ENCODE measurements around the gene ALDH2.

Gene ALDH2

GRCh38 chr12:111785651-111786050, 18.9 kb downstream of the ALDH2 start:
- Histone ChIP-seq H3K4me1 (ENCODE audit: control insufficient read depth, low read length) (no peaks in the 10 kb centered on the region), H3K9me3 (ENCODE audit: control insufficient read depth, insufficient read depth, low read length) (no peaks in the 10 kb centered on the region), H3K27ac (ENCODE audit: low read depth, low read length) (no peak overlapping the region), H3K79me2 (ENCODE audit: control insufficient read depth, low read length) (no peaks in the 10 kb centered on the region), H3K4me3 (ENCODE audit: low read length) (no peak overlapping the region), H3K27me3 (ENCODE audit: control insufficient read depth, low read length) (no peaks in the 10 kb centered on the region), H3K36me3 (ENCODE audit: control insufficient read depth, low read length) (peaks cover 11% of the 10 kb centered on the region; the same call in 1 of the 2 replicates), H3K9me2 (replicated peaks; ENCODE audit: control insufficient read depth, low read length) (no peaks in the 10 kb centered on the region), H4K20me1 (ENCODE audit: control insufficient read depth, insufficient read depth, low read depth, low read length) (no peaks in the 10 kb centered on the region), H3K4me2 (ENCODE audit: low read length) (no peak overlapping the region), H3F3A (ENCODE audit: control insufficient read depth, insufficient read depth) (no peaks in the 10 kb centered on the region)
- TF ChIP-seq EZH2phosphoT487 (IDR thresholded peaks at IDR 0.05; ENCODE audit: borderline replicate concordance, low read length) (no peak), CTCF (IDR thresholded peaks at IDR 0.05; ENCODE audit: low read depth, low read length, poor library complexity, severe bottlenecking) (no peak)

- H3F3A ChIP-seq (ENCODE audit: control insufficient read depth, insufficient read depth): no peaks in the 10 kb centered on the region
- no peaks in the 10 kb centered on the region for H3K9me2 ChIP-seq (replicated peaks; ENCODE audit: control insufficient read depth, low read length)
- H3K4me3 ChIP-seq (ENCODE audit: low read length): no peak overlapping the region
- no peak overlapping the region for H3K4me2 ChIP-seq (ENCODE audit: low read length)
- H3K4me1 ChIP-seq (ENCODE audit: control insufficient read depth, low read length): no peaks in the 10 kb centered on the region
- no peak overlapping the region for H3K27ac ChIP-seq (ENCODE audit: low read depth, low read length)
- H3K9me3 ChIP-seq (ENCODE audit: control insufficient read depth, insufficient read depth, low read length): no peaks in the 10 kb centered on the region
- no peaks in the 10 kb centered on the region for H4K20me1 ChIP-seq (ENCODE audit: control insufficient read depth, insufficient read depth, low read depth, low read length)
- H3K79me2 ChIP-seq (ENCODE audit: control insufficient read depth, low read length): no peaks in the 10 kb centered on the region
- H3K36me3 ChIP-seq (ENCODE audit: control insufficient read depth, low read length): peaks cover 10% of the 10 kb centered on the region; the same call in 1 of the 2 replicates
- H3K27me3 ChIP-seq (ENCODE audit: control insufficient read depth, low read length): no peaks in the 10 kb centered on the region
- peak; percentile 50 for TF ChIP-seq CTCF (IDR thresholded peaks at IDR 0.05; ENCODE audit: low read depth, low read length, poor library complexity, severe bottlenecking)
- no peak for TF ChIP-seq EZH2phosphoT487 (IDR thresholded peaks at IDR 0.05; ENCODE audit: borderline replicate concordance, low read length)
Measured at GRCh38 chr12:111788178-111788654, 21.5 kb downstream of the ALDH2 start.

GRCh38 chr12:111789779-111790178, 23.0 kb downstream of the ALDH2 start:
- no peak overlapping the region for H3K27ac ChIP-seq (ENCODE audit: low read depth, low read length)
- H3K4me1 ChIP-seq (ENCODE audit: control insufficient read depth, low read length): no peaks in the 10 kb centered on the region
- H3K27me3 ChIP-seq (ENCODE audit: control insufficient read depth, low read length): no peaks in the 10 kb centered on the region
- H3F3A ChIP-seq (ENCODE audit: control insufficient read depth, insufficient read depth): no peaks in the 10 kb centered on the region
- no peaks in the 10 kb centered on the region for H3K9me2 ChIP-seq (replicated peaks; ENCODE audit: control insufficient read depth, low read length)
- no peaks in the 10 kb centered on the region for H3K79me2 ChIP-seq (ENCODE audit: control insufficient read depth, low read length)
- no peak for TF ChIP-seq EZH2phosphoT487 (IDR thresholded peaks at IDR 0.05; ENCODE audit: borderline replicate concordance, low read length)
- TF ChIP-seq CTCF (IDR thresholded peaks at IDR 0.05; ENCODE audit: low read depth, low read length, poor library complexity, severe bottlenecking): no peak
- H3K9me3 ChIP-seq (ENCODE audit: control insufficient read depth, insufficient read depth, low read length): no peaks in the 10 kb centered on the region
- H3K36me3 ChIP-seq (ENCODE audit: control insufficient read depth, low read length): peaks cover 10% of the 10 kb centered on the region; the same call in 1 of the 2 replicates
- H3K4me2 ChIP-seq (ENCODE audit: low read length): no peak overlapping the region
- H4K20me1 ChIP-seq (ENCODE audit: control insufficient read depth, insufficient read depth, low read depth, low read length): no peaks in the 10 kb centered on the region
- no peak overlapping the region for H3K4me3 ChIP-seq (ENCODE audit: low read length)

Measured in DOHH2 (cell line).